Measurements from ENCODE around the gene FAR1. TPM values are rescaled to one million over a fixed set of nuclear protein-coding genes. Genes with fewer than 3 reads are reported as not detected.
"Not testable (repeated sequence)": the region's sequence is repeated elsewhere in the genome, so short reads cannot be mapped to it uniquely, and the experiment has no call there.

The FAR1 gene
- total RNA-seq, 2 experiments from 2014 or later: 34.8 to 36.4 TPM

GRCh38 chr11:13720940-13721339, 52.5 kb downstream of the FAR1 start:
- Mint-ChIP-seq H3K27ac (no peak overlapping the region), H3K9me3 (ENCODE audit: low read depth) (no peaks in the 10 kb centered on the region), H3K4me1 (no peaks in the 10 kb centered on the region), H3K36me3 (ENCODE audit: low read depth) (peaks cover 42% of the 10 kb centered on the region), H3K27me3 (no peaks in the 10 kb centered on the region), H3K4me3 (no peak overlapping the region)
- ChIA-PET CTCF (no interaction called here), POLR2A (no interaction called here)
- intact Hi-C loops (cut with DNase I, micrococcal nuclease): no loop called here
- DNase-seq (no peak), ATAC-seq (no peak)

DNA sequence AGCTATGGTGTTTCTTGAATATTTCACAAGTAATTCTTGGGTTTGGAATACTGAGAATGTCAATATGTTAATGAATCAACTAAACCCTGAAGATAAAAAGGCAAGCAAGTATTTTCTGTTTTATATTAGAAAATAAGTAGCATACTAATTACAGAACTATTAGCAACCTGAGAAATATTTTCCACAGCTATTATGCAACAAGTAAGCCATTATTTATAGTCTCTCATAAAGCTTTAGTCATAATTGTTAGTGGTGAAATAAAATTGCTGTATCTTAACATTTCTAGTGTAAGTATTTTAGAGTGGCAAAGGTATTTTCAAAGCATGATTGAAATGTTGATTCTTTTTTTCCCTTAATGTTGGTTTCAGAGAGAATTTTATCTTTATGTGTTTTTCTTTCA, 53.3 kb downstream of the FAR1 start:
- ChIA-PET CTCF (interaction anchor here (0.6 kb wide), 1 partner anchor 11 kb away, joined by 3 read pairs; no protein-coding TSS in a partner anchor), POLR2A (no interaction called here)
- H3K9me3 Mint-ChIP-seq (ENCODE audit: low read depth): no peaks in the 10 kb centered on the region
- H3K36me3 Mint-ChIP-seq (ENCODE audit: low read depth): peaks cover 42% of the 10 kb centered on the region
- no peak overlapping the region for H3K27ac Mint-ChIP-seq
- no peak overlapping the region for H3K4me3 Mint-ChIP-seq
- H3K27me3 Mint-ChIP-seq: no peaks in the 10 kb centered on the region
- H3K4me1 Mint-ChIP-seq: no peaks in the 10 kb centered on the region
- DNase-seq (no peak), ATAC-seq (no peak)
- intact Hi-C loops (cut with DNase I, micrococcal nuclease): no loop called here

GRCh38 chr11:13726456-13726855, 58.0 kb downstream of the FAR1 start:
- intact Hi-C loops (cut with DNase I, micrococcal nuclease): no loop called here
- CTCF ChIA-PET: no interaction called here
- H3K4me1 Mint-ChIP-seq: no peaks in the 10 kb centered on the region
- H3K27ac Mint-ChIP-seq: no peak overlapping the region
- no peaks in the 10 kb centered on the region for H3K27me3 Mint-ChIP-seq
- POLR2A ChIA-PET: no interaction called here
- no peak for ATAC-seq
- no peak for DNase-seq
- peaks cover 37% of the 10 kb centered on the region for H3K36me3 Mint-ChIP-seq (ENCODE audit: low read depth)
- H3K4me3 Mint-ChIP-seq: no peak overlapping the region
- no peaks in the 10 kb centered on the region for H3K9me3 Mint-ChIP-seq (ENCODE audit: low read depth)

GRCh38 chr11:13728076-13728475, 59.6 kb downstream of the FAR1 start:
- no peaks in the 10 kb centered on the region for H3K27me3 Mint-ChIP-seq
- no peak overlapping the region for H3K27ac Mint-ChIP-seq
- peaks cover 29% of the 10 kb centered on the region for H3K36me3 Mint-ChIP-seq (ENCODE audit: low read depth)
- DNase-seq (no peak), ATAC-seq (no peak)
- intact Hi-C loops (cut with DNase I, micrococcal nuclease): no loop called here
- POLR2A ChIA-PET: no interaction called here
- no peaks in the 10 kb centered on the region for H3K9me3 Mint-ChIP-seq (ENCODE audit: low read depth)
- CTCF ChIA-PET: interaction anchor here (0.7 kb wide), 1 partner anchor 1050 kb away, joined by 3 read pairs; no protein-coding TSS in a partner anchor
- H3K4me3 Mint-ChIP-seq: no peak overlapping the region
- no peaks in the 10 kb centered on the region for H3K4me1 Mint-ChIP-seq

DNA sequence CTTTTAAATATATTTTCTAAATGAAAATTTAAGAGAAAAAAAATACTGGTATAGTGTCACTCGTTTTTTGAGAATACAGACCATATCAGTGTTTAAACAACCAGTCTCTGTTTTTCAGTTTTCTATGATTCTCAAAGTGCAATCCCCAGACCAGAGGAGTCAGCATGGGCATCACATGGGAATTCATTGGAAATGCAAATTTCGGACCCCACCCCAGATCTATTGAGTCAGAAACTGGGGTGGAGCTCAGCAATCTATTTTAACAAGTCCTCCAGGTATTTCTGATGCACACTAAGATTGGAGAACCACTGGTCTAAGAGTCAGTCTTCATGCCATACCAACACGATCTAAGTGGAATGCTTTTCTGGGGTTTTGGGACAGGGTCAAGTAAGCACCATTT, 66.1 kb downstream of the FAR1 start:
- ChIA-PET POLR2A (no interaction called here), CTCF (no interaction called here)
- H3K9me3 Mint-ChIP-seq (ENCODE audit: low read depth): no peaks in the 10 kb centered on the region
- H3K36me3 Mint-ChIP-seq (ENCODE audit: low read depth): no peaks in the 10 kb centered on the region
- H3K27ac Mint-ChIP-seq: no peak overlapping the region
- ATAC-seq (no peak), DNase-seq (no peak)
- H3K27me3 Mint-ChIP-seq: peaks cover 1% of the 10 kb centered on the region
- intact Hi-C loops (cut with DNase I, micrococcal nuclease): no loop called here
- H3K4me1 Mint-ChIP-seq: no peaks in the 10 kb centered on the region
- no peak overlapping the region for H3K4me3 Mint-ChIP-seq

- DNase-seq (no peak), ATAC-seq (no peak)
- Mint-ChIP-seq H3K27me3 (peaks cover 25% of the 10 kb centered on the region), H3K9me3 (ENCODE audit: low read depth) (no peaks in the 10 kb centered on the region), H3K4me3 (no peak overlapping the region), H3K4me1 (no peaks in the 10 kb centered on the region), H3K27ac (no peak overlapping the region), H3K36me3 (ENCODE audit: low read depth) (no peaks in the 10 kb centered on the region)
- CTCF ChIA-PET: interaction anchor here (0.6 to 1.5 kb wide), 3 partner anchors 9 to 91 kb away, joined by 3 to 6 read pairs (median 4); no protein-coding TSS in a partner anchor
- POLR2A ChIA-PET: interaction anchor here (0.5 kb wide), 1 partner anchor 8 kb away, joined by 3 read pairs; no protein-coding TSS in a partner anchor
- intact Hi-C loops (cut with DNase I, micrococcal nuclease): no loop called here
Observed at GRCh38 chr11:13745165-13745564, 76.7 kb downstream of the FAR1 start.

GRCh38 chr11:13753316-13753715, 84.8 kb downstream of the FAR1 start:
- H3K27me3 Mint-ChIP-seq; CTCF ChIA-PET; H3K36me3 Mint-ChIP-seq (ENCODE audit: low read depth); ATAC-seq; H3K4me1 Mint-ChIP-seq; POLR2A ChIA-PET; H3K27ac Mint-ChIP-seq; DNase-seq; H3K4me3 Mint-ChIP-seq; intact Hi-C loops (cut with DNase I, micrococcal nuclease); H3K9me3 Mint-ChIP-seq (ENCODE audit: low read depth): not testable (repeated sequence)

DNA sequence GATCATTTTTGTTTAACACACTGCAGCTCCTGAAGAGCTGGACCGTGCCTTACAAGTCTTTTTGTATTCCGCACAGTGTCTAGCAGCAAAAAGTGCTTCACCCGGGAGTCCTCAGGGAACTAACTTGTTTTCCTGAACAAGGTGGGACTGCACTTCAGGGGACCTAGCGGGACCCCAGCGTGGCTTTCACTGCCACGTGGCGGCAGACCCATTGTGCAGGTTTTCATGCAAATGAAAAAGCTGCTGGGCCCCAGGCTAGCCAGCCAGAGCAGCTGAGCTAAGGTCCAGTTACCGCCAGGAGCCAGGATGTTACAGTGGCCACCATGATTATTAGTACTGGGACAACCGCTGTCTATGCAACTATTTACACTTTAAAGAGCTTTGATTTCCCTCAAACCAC, 90.6 kb downstream of the FAR1 start:
- H3K27ac Mint-ChIP-seq: no peak overlapping the region
- H3K36me3 Mint-ChIP-seq (ENCODE audit: low read depth): no peaks in the 10 kb centered on the region
- H3K9me3 Mint-ChIP-seq (ENCODE audit: low read depth): no peaks in the 10 kb centered on the region
- no peak for DNase-seq
- CTCF ChIA-PET: interaction anchor here (0.5 to 2.5 kb wide), 4 partner anchors 11 to 168 kb away, joined by 3 to 7 read pairs (median 4); no protein-coding TSS in a partner anchor
- intact Hi-C loops (cut with DNase I, micrococcal nuclease): no loop called here
- no peak overlapping the region for H3K4me3 Mint-ChIP-seq
- no peak for ATAC-seq
- H3K27me3 Mint-ChIP-seq: no peaks in the 10 kb centered on the region
- no peaks in the 10 kb centered on the region for H3K4me1 Mint-ChIP-seq
- POLR2A ChIA-PET: no interaction called here

DNA sequence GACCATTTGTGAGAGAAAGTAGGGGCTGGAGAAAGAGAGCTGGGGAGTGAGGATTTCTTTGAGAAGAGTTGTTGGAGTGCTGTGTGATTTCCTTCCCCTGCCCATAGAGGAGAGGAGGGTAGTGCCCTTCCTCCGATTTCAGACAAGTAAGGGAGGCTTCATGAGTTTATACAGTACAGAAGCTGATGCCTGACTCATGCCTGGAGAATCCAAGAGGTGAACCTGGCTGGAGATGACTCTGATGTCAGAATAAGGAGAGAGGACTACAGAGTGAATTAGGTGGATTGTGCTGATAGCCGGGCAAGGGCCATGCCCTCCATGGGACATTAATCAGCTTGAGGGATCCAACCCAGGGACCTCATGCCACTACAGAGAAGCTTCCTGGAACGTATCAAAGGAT, 91.6 kb downstream of the FAR1 start:
- no peaks in the 10 kb centered on the region for H3K4me1 Mint-ChIP-seq
- no peak overlapping the region for H3K27ac Mint-ChIP-seq
- intact Hi-C loops (cut with DNase I, micrococcal nuclease): no loop called here
- no peak for ATAC-seq
- no peaks in the 10 kb centered on the region for H3K9me3 Mint-ChIP-seq (ENCODE audit: low read depth)
- CTCF ChIA-PET: interaction anchor here (0.6 to 1.3 kb wide), 3 partner anchors 9 to 51 kb away, joined by 3 read pairs; no protein-coding TSS in a partner anchor
- H3K4me3 Mint-ChIP-seq: no peak overlapping the region
- H3K27me3 Mint-ChIP-seq: no peaks in the 10 kb centered on the region
- H3K36me3 Mint-ChIP-seq (ENCODE audit: low read depth): no peaks in the 10 kb centered on the region
- no peak for DNase-seq
- POLR2A ChIA-PET: no interaction called here

GRCh38 chr11:13761250-13761649, 92.8 kb downstream of the FAR1 start:
- intact Hi-C loops (cut with DNase I, micrococcal nuclease): no loop called here
- Mint-ChIP-seq H3K27me3 (no peaks in the 10 kb centered on the region), H3K36me3 (ENCODE audit: low read depth) (no peaks in the 10 kb centered on the region), H3K9me3 (ENCODE audit: low read depth) (no peaks in the 10 kb centered on the region), H3K27ac (no peak overlapping the region), H3K4me3 (no peak overlapping the region), H3K4me1 (no peaks in the 10 kb centered on the region)
- POLR2A ChIA-PET: no interaction called here
- CTCF ChIA-PET: no interaction called here
- no peak for DNase-seq
- ATAC-seq: no peak

DNA sequence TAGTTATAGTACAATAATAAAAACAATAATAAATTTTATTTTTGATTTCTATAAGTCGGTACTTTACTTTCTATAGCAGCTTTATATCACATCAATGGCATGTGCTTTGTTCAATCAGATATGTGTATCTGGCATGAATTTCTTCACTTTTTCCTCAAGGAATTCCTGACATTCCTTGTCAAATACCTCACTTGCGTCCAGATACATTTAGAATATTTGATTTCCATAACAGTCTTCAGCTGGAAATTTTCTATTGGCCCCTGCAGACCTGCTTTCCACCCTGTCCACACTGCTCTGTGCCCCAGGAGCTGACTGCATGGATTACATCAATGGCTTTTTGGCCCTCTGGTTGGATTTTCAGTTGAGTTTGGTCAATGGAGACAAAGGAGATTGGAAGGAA, 93.2 kb downstream of the FAR1 start:
- ChIA-PET CTCF (no interaction called here), POLR2A (no interaction called here)
- Mint-ChIP-seq H3K36me3 (ENCODE audit: low read depth) (no peaks in the 10 kb centered on the region), H3K4me1 (no peaks in the 10 kb centered on the region), H3K4me3 (no peak overlapping the region), H3K9me3 (ENCODE audit: low read depth) (no peaks in the 10 kb centered on the region), H3K27ac (no peak overlapping the region), H3K27me3 (no peaks in the 10 kb centered on the region)
- intact Hi-C loops (cut with DNase I, micrococcal nuclease): no loop called here
- ATAC-seq: no peak
- DNase-seq: no peak

DNA sequence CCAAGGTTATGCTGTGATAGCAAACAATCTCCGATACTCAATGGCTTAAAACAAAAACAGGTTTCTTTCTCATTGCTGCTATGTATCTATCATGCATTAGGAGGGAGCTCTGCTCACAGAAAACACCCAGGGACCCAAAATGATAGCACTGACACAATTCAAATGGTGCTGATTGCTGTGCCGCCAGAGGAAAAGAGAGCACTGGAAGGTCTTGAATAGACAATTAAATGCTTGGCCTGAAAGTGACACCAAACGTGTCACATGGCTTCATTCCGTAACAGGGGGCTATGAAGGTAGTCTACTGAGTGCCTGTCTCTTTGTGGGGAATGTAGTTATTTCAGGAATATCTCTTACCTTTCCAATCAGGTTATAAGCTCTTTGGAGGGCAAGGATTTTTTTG, 94.2 kb downstream of the FAR1 start:
- Mint-ChIP-seq H3K9me3 (ENCODE audit: low read depth) (no peaks in the 10 kb centered on the region), H3K4me1 (no peaks in the 10 kb centered on the region), H3K27me3 (no peaks in the 10 kb centered on the region), H3K4me3 (no peak overlapping the region), H3K36me3 (ENCODE audit: low read depth) (no peaks in the 10 kb centered on the region), H3K27ac (no peak overlapping the region)
- intact Hi-C loops (cut with DNase I, micrococcal nuclease): no loop called here
- CTCF ChIA-PET: interaction anchor here (2.1 kb wide), 1 partner anchor 9 kb away, joined by 7 read pairs; no protein-coding TSS in a partner anchor
- ATAC-seq (no peak), DNase-seq (no peak)
- POLR2A ChIA-PET: no interaction called here

DNA sequence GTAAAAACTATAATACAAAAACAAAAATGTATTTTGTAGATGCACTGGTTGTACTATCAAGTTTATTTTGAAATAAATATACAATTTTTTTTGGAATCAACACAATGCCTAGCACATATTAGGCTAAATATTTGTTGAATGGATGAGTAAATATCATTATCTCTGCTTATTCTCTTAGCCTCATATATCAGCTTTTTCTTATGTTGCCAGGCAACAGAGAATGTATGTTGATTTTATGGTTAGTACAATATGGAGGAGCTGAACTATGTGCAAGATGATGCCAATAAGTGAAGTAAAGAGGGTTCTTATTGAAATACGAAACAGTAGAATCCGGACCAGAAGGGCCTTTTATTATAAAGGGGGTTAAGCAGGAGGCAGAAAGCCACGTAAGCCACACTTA, 94.9 kb downstream of the FAR1 start:
- no peaks in the 10 kb centered on the region for H3K36me3 Mint-ChIP-seq (ENCODE audit: low read depth)
- H3K4me3 Mint-ChIP-seq: no peak overlapping the region
- intact Hi-C loops (cut with DNase I, micrococcal nuclease): no loop called here
- DNase-seq (no peak), ATAC-seq (no peak)
- ChIA-PET POLR2A (no interaction called here), CTCF (interaction anchor here (2.1 kb wide), 1 partner anchor 8 kb away, joined by 7 read pairs; no protein-coding TSS in a partner anchor)
- no peak overlapping the region for H3K27ac Mint-ChIP-seq
- H3K9me3 Mint-ChIP-seq (ENCODE audit: low read depth): no peaks in the 10 kb centered on the region
- H3K4me1 Mint-ChIP-seq: no peaks in the 10 kb centered on the region
- H3K27me3 Mint-ChIP-seq: no peaks in the 10 kb centered on the region

All from activated CD4-positive, alpha-beta T cell treated with anti-CD3 and anti-CD28 coated beads for 36 hours (primary cell).